ENCODE measurements around the gene SLX4IP.

Gene SLX4IP

GRCh38 chr20:10532361-10532760, 97.3 kb downstream of the SLX4IP start:
- no peaks in the 10 kb centered on the region for H3K9me3 ChIP-seq (ENCODE audit: control insufficient read depth, insufficient read depth, low read depth, low read length)
- H3K36me3 ChIP-seq (ENCODE audit: control insufficient read depth in 2 of 2, insufficient read depth in 1 of 2, low read length in 2 of 2) = no peaks in the 10 kb centered on the region
- TF ChIP-seq ZNF791 (tag by site-specific recombination; IDR thresholded peaks at IDR 0.05) (no peak), ZNF18 (tag by site-specific recombination; IDR thresholded peaks at IDR 0.05) (no peak), ZNF223 (tag by site-specific recombination; IDR thresholded peaks at IDR 0.05) (no peak), HOXD13 (CRISPR knock-in tag; IDR thresholded peaks at IDR 0.05; ENCODE audit: borderline replicate concordance) (no peak), ZNF23 (tag by site-specific recombination; IDR thresholded peaks at IDR 0.05; ENCODE audit: borderline replicate concordance) (no peak), ZBTB8A (tag by site-specific recombination; IDR thresholded peaks at IDR 0.05) (no peak), ZNF394 (tag by site-specific recombination; IDR thresholded peaks at IDR 0.05; ENCODE audit: borderline replicate concordance) (no peak), KLF8 (tag by site-specific recombination; IDR thresholded peaks at IDR 0.05) (no peak), ZNF76 (tag by site-specific recombination; IDR thresholded peaks at IDR 0.05; ENCODE audit: borderline replicate concordance, low read depth) (no peak), ZNF239 (tag by site-specific recombination; IDR thresholded peaks at IDR 0.05) (no peak), RBAK (tag by site-specific recombination; IDR thresholded peaks at IDR 0.05) (no peak), SP2 (tag by site-specific recombination; IDR thresholded peaks at IDR 0.05) (no peak), ZNF558 (tag by site-specific recombination; IDR thresholded peaks at IDR 0.05) (no peak), ZNF626 (tag by site-specific recombination; IDR thresholded peaks at IDR 0.05) (no peak), REST (tag by site-specific recombination; IDR thresholded peaks at IDR 0.05) (no peak), ZNF266 (tag by site-specific recombination; IDR thresholded peaks at IDR 0.05; ENCODE audit: low read depth) (no peak)
- TF ChIP-seq, protein P1, sequence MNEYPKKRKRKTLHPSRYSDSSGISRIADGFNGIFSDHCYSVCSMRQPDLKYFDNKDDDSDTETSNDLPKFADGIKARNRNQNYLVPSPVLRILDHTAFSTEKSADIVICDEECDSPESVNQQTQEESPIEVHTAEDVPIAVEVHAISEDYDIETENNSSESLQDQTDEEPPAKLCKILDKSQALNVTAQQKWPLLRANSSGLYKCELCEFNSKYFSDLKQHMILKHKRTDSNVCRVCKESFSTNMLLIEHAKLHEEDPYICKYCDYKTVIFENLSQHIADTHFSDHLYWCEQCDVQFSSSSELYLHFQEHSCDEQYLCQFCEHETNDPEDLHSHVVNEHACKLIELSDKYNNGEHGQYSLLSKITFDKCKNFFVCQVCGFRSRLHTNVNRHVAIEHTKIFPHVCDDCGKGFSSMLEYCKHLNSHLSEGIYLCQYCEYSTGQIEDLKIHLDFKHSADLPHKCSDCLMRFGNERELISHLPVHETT (tag by site-specific recombination; IDR thresholded peaks at IDR 0.05) = no peak
- H3K4me3 ChIP-seq (ENCODE audit: low read depth, low read length) = no peak overlapping the region
- no peak overlapping the region for H3K27ac ChIP-seq (ENCODE audit: extremely low read depth, low read depth, low read length)
- ChIA-PET CTCF (interaction anchor here (0.7 kb wide), 1 partner anchor 555 kb away, joined by 3 read pairs; no protein-coding TSS in a partner anchor), POLR2A (no interaction called here)
- no peaks in the 10 kb centered on the region for H3K4me1 ChIP-seq (ENCODE audit: control insufficient read depth, insufficient read depth, low read length)

DNA sequence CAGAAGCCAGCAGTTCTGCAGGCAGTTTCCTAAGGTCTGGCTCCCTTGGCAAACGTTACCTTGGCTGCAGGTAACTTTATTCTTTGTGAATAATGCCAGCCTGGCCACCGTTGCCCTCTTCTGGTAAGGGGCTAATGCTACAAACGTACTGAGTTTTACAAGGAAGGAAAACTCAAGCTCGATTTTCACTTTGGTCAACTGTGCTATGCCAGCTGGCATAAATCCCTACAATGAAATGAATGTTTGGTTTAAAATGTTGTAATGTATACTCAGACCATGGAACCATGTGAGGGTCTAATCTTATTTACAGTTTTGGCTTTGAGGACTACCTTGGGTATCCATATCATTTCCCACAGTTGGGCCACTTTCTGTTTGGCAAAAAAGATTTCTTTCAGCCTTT, 101.4 kb downstream of the SLX4IP start:
- Histone ChIP-seq H3K27ac (ENCODE audit: extremely low read depth, low read depth, low read length) (no peak overlapping the region), H3K4me3 (ENCODE audit: low read depth, low read length) (no peak overlapping the region)
- POLR2A ChIA-PET = no interaction called here

More for the DNA sequence above, 101.4 kb downstream of the SLX4IP start:
- CTCF ChIA-PET = interaction anchor here (0.6 to 1.2 kb wide), 9 partner anchors 16 to 730 kb away, joined by 3 to 5 read pairs (median 4); no protein-coding TSS in a partner anchor
- no peaks in the 10 kb centered on the region for H3K9me3 ChIP-seq (ENCODE audit: control insufficient read depth, insufficient read depth, low read depth, low read length)
- TF ChIP-seq ZNF654 (tag by site-specific recombination; IDR thresholded peaks at IDR 0.05; ENCODE audit: low read depth) = peak; percentile 28
- TF ChIP-seq INSM2 (tag by site-specific recombination; IDR thresholded peaks at IDR 0.05) = no peak
- peaks cover 11% of the 10 kb centered on the region for H3K4me1 ChIP-seq (ENCODE audit: control insufficient read depth, insufficient read depth, low read length)
- no peaks in the 10 kb centered on the region for H3K36me3 ChIP-seq (ENCODE audit: control insufficient read depth in 2 of 2, insufficient read depth in 1 of 2, low read length in 2 of 2)

Data from HEK293 (cell line).